GM19240 (cell line): ENCODE measurements around the gene TBRG1.
A peak's percentile ranks its signal among the peaks of the same experiment; 100 is the strongest.

ENCODE experiments used
- DNase-seq: peaks from one replicate; pipeline ENCODE4 v3.0.0; 2011; ENCODE audit warnings: low spot score; ENCODE audit not compliant: insufficient read length

The TBRG1 gene

GRCh38 chr11:124612567-124613246, 10.0 kb upstream of the TBRG1 start:
- no peak for DNase-seq

- no peak for DNase-seq
Measured at GRCh38 chr11:124618863-124619262, 3.8 kb upstream of the TBRG1 start.

GRCh38 chr11:124623861-124624525, 1.3 kb downstream of the TBRG1 start:
- no peak for DNase-seq

- DNase-seq = no peak
Measured at GRCh38 chr11:124625504-124626168, 3.0 kb downstream of the TBRG1 start.

GRCh38 chr11:124627546-124627945, 4.9 kb downstream of the TBRG1 start:
- DNase-seq = no peak

GRCh38 chr11:124629961-124630360, 7.3 kb downstream of the TBRG1 start:
- DNase-seq = no peak

GRCh38 chr11:124633355-124633754, 10.7 kb downstream of the TBRG1 start:
- no peak for DNase-seq

GRCh38 chr11:124635932-124636331, 13.3 kb downstream of the TBRG1 start:
- no peak for DNase-seq

GRCh38 chr11:124638500-124638899, 15.8 kb downstream of the TBRG1 start:
- DNase-seq = no peak

- DNase-seq = no peak
Measured at GRCh38 chr11:124639186-124639585, 16.5 kb downstream of the TBRG1 start.

GRCh38 chr11:124640666-124641065, 18.0 kb downstream of the TBRG1 start:
- DNase-seq = no peak

- no peak for DNase-seq
Measured at GRCh38 chr11:124642628-124643027, 20.0 kb downstream of the TBRG1 start.

- DNase-seq = no peak
Measured at GRCh38 chr11:124643042-124643604, 20.5 kb downstream of the TBRG1 start.

GRCh38 chr11:124643605-124644425, 21.2 kb downstream of the TBRG1 start:
- no peak for DNase-seq

- DNase-seq = peak; percentile 11
Measured at GRCh38 chr11:124644426-124645280, 22.0 kb downstream of the TBRG1 start.

GRCh38 chr11:124646148-124646547, 23.5 kb downstream of the TBRG1 start:
- no peak for DNase-seq

- DNase-seq = no peak
Measured at GRCh38 chr11:124648610-124649009, 25.9 kb downstream of the TBRG1 start.

- no peak for DNase-seq
Measured at GRCh38 chr11:124656774-124657630, 34.3 kb downstream of the TBRG1 start.

- no peak for DNase-seq
Measured at GRCh38 chr11:124657904-124658303, 35.2 kb downstream of the TBRG1 start.

- DNase-seq = no peak
Measured at GRCh38 chr11:124658501-124658900, 35.8 kb downstream of the TBRG1 start.
